OCI-LY1 (cell line): ENCODE data around the gene SLC5A12.

Experiments
- EZH2 ChIP-seq: fragments of 200-600 bp; sonication (generic), shearing (Covaris generic); IDR thresholded peaks from 2 replicates; pipeline ENCODE4 v1.8.0; 2017; ENCODE audit warnings: borderline replicate concordance, mixed run types, mild to moderate bottlenecking, antibody characterized with exemption, low read length, moderate library complexity, mixed read lengths
- TF ChIP-seq, protein P1 (sequence below): fragments of 200-600 bp; sonication (generic), shearing (Covaris generic); IDR thresholded peaks from 2 replicates; pipeline ENCODE4 v1.5.1; 2017; ENCODE audit warnings: mild to moderate bottlenecking, antibody characterized with exemption, low read length, moderate library complexity, mixed read lengths

DNA sequence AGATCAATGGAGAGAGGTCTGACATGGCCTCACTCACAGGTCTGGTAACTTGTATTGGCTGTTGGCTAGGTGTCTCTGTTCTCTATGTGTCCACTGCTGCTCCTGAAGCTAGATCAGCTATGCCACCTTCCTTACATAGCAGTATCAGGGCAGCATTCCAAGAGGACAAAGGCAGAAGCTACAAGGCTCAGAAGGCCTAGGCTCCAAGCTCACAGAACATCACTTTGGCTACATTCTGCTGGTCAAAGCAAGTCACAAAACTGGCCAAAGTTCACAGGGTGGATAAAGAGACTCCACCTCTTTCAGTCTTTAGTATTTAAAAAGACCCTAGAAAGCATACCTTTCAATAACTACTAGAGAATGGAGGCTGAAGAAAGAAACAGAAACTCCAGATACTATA lies 4.1 kb downstream of the SLC5A12 start:
- TF ChIP-seq, protein P1, sequence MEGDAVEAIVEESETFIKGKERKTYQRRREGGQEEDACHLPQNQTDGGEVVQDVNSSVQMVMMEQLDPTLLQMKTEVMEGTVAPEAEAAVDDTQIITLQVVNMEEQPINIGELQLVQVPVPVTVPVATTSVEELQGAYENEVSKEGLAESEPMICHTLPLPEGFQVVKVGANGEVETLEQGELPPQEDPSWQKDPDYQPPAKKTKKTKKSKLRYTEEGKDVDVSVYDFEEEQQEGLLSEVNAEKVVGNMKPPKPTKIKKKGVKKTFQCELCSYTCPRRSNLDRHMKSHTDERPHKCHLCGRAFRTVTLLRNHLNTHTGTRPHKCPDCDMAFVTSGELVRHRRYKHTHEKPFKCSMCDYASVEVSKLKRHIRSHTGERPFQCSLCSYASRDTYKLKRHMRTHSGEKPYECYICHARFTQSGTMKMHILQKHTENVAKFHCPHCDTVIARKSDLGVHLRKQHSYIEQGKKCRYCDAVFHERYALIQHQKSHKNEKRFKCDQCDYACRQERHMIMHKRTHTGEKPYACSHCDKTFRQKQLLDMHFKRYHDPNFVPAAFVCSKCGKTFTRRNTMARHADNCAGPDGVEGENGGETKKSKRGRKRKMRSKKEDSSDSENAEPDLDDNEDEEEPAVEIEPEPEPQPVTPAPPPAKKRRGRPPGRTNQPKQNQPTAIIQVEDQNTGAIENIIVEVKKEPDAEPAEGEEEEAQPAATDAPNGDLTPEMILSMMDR: no peak
- no peak for TF ChIP-seq EZH2
